Adrenal gland (tissue), 5 donors: ENCODE results near the gene IQGAP2.

Experiments used
- POLR2A ChIP-seq, 2 donors: fragments of 450-650 bp; IDR thresholded peaks; one replicate each; pipeline ENCODE4 v1.6.1; 2017; ENCODE audit warnings: antibody characterized with exemption in 2 of 2, mild to moderate bottlenecking in 2 of 2, moderate library complexity in 1 of 2
- TF ChIP-seq, protein P1 (sequence below), 6 experiments: fragments of 450-650 bp in 4 of 6; fragments of 200-600 bp in 2 of 6; sonication (generic) in 1 of 6; IDR thresholded peaks; 1 replicate in 5 of 6; 2 replicates in 1 of 6; pipeline versions ENCODE4 v1.5.1 to v1.8.0; 2016 to 2021; ENCODE audit warnings: antibody characterized with exemption in 6 of 6, mild to moderate bottlenecking in 2 of 6, moderate library complexity in 1 of 6
- donor health status: DM: no; HTN: no; CAD: no.

DNA sequence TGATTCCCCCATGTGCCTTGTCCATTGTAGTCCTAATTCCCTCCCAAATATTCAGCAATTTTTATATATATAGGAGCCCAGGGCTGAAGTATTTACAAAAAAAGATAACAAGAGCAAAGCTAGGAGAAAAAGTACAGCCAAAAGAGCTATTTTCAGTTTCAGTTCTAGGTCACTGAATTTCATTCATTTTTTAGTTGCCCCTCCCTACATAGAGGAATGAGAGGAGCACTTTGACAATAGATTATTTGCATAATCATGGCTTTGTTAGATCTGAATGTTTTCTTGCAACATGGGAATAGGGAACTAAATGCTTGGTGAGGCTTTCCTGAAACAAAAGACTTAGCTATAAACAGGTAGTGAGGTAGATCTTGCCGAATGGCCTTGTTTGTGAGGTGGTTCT, 235.4 kb downstream of the IQGAP2 start:
- no peak for TF ChIP-seq POLR2A (IDR thresholded peaks at IDR 0.05)
- TF ChIP-seq, protein P1, sequence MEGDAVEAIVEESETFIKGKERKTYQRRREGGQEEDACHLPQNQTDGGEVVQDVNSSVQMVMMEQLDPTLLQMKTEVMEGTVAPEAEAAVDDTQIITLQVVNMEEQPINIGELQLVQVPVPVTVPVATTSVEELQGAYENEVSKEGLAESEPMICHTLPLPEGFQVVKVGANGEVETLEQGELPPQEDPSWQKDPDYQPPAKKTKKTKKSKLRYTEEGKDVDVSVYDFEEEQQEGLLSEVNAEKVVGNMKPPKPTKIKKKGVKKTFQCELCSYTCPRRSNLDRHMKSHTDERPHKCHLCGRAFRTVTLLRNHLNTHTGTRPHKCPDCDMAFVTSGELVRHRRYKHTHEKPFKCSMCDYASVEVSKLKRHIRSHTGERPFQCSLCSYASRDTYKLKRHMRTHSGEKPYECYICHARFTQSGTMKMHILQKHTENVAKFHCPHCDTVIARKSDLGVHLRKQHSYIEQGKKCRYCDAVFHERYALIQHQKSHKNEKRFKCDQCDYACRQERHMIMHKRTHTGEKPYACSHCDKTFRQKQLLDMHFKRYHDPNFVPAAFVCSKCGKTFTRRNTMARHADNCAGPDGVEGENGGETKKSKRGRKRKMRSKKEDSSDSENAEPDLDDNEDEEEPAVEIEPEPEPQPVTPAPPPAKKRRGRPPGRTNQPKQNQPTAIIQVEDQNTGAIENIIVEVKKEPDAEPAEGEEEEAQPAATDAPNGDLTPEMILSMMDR (IDR thresholded peaks at IDR 0.05) = no peak
